Measurements from ENCODE around the gene KNCN. TPM values are rescaled to one million over a fixed set of nuclear protein-coding genes. Genes with fewer than 3 reads are reported as not detected.

KNCN gene
- total RNA-seq, 4 donors from 2014 or later: not detected

DNA sequence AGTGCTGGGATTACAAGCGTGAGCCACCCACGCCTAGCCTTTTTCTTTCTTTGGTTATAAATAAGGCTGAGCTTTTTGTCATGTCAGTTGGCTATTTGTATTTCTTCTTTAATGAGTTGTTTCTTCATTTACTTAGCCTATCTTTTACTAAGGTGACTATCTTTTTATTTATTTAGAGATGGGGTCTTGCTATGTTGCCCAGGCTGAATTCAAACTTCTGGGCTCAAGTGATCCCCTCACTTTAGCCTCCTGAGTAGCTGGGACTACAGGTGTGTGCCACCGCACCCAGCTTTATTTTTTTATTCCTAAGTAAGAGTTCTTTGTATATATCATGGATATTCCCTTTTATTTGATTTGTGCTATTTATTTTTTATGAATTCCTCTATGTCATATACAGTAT is 49.9 kb downstream of the KNCN start:
- DNase-seq: no peak
- Histone ChIP-seq H3K4me3 (no peak overlapping the region), H3K27me3 (no peaks in the 10 kb centered on the region), H3K9me3 (no peaks in the 10 kb centered on the region), H3K27ac (no peak overlapping the region), H3K36me3 (no peaks in the 10 kb centered on the region), H3K4me1 (no peaks in the 10 kb centered on the region)
- intact Hi-C loops (cut with DNase I; ENCODE audit: low total_unique reads): no loop called here
- no peak for TF ChIP-seq POLR2A (IDR thresholded peaks at IDR 0.05)
- TF ChIP-seq, protein P1, sequence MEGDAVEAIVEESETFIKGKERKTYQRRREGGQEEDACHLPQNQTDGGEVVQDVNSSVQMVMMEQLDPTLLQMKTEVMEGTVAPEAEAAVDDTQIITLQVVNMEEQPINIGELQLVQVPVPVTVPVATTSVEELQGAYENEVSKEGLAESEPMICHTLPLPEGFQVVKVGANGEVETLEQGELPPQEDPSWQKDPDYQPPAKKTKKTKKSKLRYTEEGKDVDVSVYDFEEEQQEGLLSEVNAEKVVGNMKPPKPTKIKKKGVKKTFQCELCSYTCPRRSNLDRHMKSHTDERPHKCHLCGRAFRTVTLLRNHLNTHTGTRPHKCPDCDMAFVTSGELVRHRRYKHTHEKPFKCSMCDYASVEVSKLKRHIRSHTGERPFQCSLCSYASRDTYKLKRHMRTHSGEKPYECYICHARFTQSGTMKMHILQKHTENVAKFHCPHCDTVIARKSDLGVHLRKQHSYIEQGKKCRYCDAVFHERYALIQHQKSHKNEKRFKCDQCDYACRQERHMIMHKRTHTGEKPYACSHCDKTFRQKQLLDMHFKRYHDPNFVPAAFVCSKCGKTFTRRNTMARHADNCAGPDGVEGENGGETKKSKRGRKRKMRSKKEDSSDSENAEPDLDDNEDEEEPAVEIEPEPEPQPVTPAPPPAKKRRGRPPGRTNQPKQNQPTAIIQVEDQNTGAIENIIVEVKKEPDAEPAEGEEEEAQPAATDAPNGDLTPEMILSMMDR (IDR thresholded peaks at IDR 0.05): no peak

DNA sequence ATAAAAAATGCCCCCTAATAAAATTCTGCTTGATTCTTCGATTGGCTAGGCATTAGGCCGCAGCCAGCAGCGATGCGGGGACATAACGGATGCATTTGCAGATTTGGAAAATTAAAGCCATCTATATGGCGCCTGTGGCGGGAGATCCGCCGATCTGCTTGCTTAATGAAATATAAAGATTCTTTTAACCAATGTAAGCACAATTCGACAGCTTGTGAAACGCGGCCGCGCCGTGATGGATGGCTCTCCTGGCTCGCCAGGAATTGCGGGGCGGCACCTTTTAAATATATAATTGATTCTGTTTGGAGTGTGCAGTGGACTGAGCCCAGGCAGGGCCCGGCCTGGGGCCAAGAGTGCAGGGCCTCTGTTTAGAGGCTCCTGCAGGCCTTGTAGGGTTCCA is 53.8 kb downstream of the KNCN start:
- no peak for DNase-seq
- peaks cover 0 to 15% of the 10 kb centered on the region in 2 donors for H3K27me3 ChIP-seq
- intact Hi-C loops (cut with DNase I; ENCODE audit: low total_unique reads): no loop called here

DNA sequence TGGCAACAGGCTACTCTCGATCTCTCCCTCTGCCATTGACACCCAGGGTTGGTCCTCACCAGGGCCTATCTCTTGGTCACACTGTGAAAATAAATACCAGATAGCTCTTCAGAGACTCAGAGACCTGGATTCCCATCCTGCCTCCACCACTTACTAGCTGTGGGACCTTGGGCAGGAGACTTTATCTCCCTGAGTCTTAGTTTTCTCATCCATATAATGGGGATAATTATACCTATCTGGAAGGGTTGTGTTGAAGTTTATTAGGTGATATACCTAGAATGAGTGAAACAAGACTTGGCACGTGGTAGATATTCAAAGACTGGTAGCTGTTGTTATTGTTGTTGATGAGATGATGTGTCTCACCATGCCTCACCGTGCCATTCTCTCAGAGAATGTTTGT is 54.4 kb downstream of the KNCN start:
- Histone ChIP-seq H3K36me3 (no peaks in the 10 kb centered on the region), H3K4me1 (no peaks in the 10 kb centered on the region), H3K4me3 (no peak overlapping the region), H3K27me3 (peaks cover 0 to 20% of the 10 kb centered on the region in 2 donors), H3K27ac (no peak overlapping the region), H3K9me3 (no peaks in the 10 kb centered on the region)
- no peak for TF ChIP-seq POLR2A (IDR thresholded peaks at IDR 0.05)
- TF ChIP-seq, protein P1 (IDR thresholded peaks at IDR 0.05): no peak
- intact Hi-C loops (cut with DNase I; ENCODE audit: low total_unique reads): no loop called here
- DNase-seq: no peak

More for the DNA sequence above, 53.8 kb downstream of the KNCN start:
- H3K4me1 ChIP-seq: no peaks in the 10 kb centered on the region
- no peak overlapping the region for H3K27ac ChIP-seq
- no peaks in the 10 kb centered on the region for H3K36me3 ChIP-seq
- TF ChIP-seq POLR2A (IDR thresholded peaks at IDR 0.05): no peak
- TF ChIP-seq, protein P1 (IDR thresholded peaks at IDR 0.05): no peak
- H3K9me3 ChIP-seq: no peaks in the 10 kb centered on the region
- H3K4me3 ChIP-seq: no peak overlapping the region

DNA sequence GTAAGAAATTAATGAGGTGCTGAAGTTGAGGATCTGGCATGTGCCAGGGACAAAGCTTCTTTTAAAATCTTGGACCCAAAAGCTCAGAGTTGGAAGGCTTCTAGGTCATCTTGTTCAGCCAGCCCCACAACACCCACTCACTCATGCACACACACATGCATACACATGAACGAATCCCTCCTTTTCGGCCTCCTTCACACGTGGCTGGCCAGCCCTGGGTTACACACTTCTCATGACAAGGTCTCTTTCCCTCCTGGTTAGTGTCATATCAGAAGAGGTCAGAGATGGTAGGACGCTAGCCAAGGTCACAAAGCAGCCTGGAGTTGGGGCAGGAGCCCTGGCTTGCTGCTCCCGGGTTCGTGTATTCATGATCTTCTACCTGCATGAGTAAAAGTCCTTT is 54.9 kb downstream of the KNCN start:
- intact Hi-C loops (cut with DNase I; ENCODE audit: low total_unique reads): no loop called here
- H3K27ac ChIP-seq: no peak overlapping the region
- TF ChIP-seq, protein P1 (IDR thresholded peaks at IDR 0.05): no peak
- no peak for TF ChIP-seq POLR2A (IDR thresholded peaks at IDR 0.05)
- no peaks in the 10 kb centered on the region for H3K9me3 ChIP-seq
- no peaks in the 10 kb centered on the region for H3K4me1 ChIP-seq
- DNase-seq: no peak
- H3K36me3 ChIP-seq: no peaks in the 10 kb centered on the region
- H3K27me3 ChIP-seq: peaks cover 5 to 25% of the 10 kb centered on the region in 2 donors
- H3K4me3 ChIP-seq: no peak overlapping the region

DNA sequence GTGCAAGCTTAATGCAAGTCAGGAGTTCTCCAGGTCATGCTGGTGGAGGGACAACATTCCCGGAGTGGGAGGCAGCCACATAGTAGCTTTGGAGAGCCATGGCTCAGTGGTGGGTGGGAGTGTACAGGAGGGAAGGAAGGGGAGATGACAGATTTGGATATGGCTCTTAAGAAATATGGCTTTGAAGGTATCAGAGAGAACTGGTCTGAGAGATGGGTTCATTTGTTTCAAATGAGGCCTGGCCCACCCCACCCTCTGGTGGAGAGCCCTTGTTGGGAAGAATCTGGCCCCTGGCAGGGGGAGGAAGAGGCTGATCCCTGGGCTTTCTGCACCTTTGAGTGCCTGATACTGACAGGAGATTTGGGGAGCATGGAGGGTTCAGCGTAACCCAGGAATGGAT is 55.7 kb downstream of the KNCN start:
- Histone ChIP-seq H3K36me3 (no peaks in the 10 kb centered on the region), H3K27ac (no peak overlapping the region), H3K27me3 (peaks cover 8 to 32% of the 10 kb centered on the region in 2 donors), H3K9me3 (no peaks in the 10 kb centered on the region), H3K4me3 (no peak overlapping the region), H3K4me1 (no peaks in the 10 kb centered on the region)
- intact Hi-C loops (cut with DNase I; ENCODE audit: low total_unique reads): no loop called here
- no peak for DNase-seq
- TF ChIP-seq, protein P1 (IDR thresholded peaks at IDR 0.05): no peak
- TF ChIP-seq POLR2A (IDR thresholded peaks at IDR 0.05): no peak

Other genes with a start within 250 kb of the KNCN start
- gene LRRC41, start 248.0 kb downstream of the KNCN start, total RNA-seq: 10 to 100 TPM; 26.8 to 87.2 (median 60.3) TPM
- gene UQCRH, start 247.9 kb downstream of the KNCN start, total RNA-seq: 100 to 1,000 TPM; 111 to 354 (median 296) TPM
- 10 to 100 TPM in 3 of 4 donors, 1 to 10 TPM in 1; 1.0 to 42.4 (median 23.2) TPM for gene NSUN4, start 210.8 kb downstream of the KNCN start, total RNA-seq
- gene FAAH, start 157.3 kb downstream of the KNCN start, total RNA-seq: 10 to 100 TPM; 10.6 to 40.2 (median 15.8) TPM
- gene DMBX1, start 61.8 kb downstream of the KNCN start, total RNA-seq: under 1 TPM in 1 of 4 donors, not detected in 3; 0.07 TPM
- 10 to 100 TPM in 3 of 4 donors, 1 to 10 TPM in 1; 4.9 to 53.0 (median 24.3) TPM for gene MKNK1, start 52.6 kb upstream of the KNCN start, total RNA-seq
- gene MOB3C, start 65.2 kb upstream of the KNCN start, total RNA-seq: 10 to 100 TPM in 3 of 4 donors, 1 to 10 TPM in 1; 6.9 to 22.5 (median 16.6) TPM
- 10 to 100 TPM in 3 of 4 donors, 1 to 10 TPM in 1; 8.2 to 59.7 (median 40.8) TPM for gene ATPAF1, start 116.7 kb upstream of the KNCN start, total RNA-seq
- not detected for gene TEX38, start 120.2 kb upstream of the KNCN start, total RNA-seq
- 100 to 1,000 TPM in 2 of 4 donors, 10 to 100 TPM in 2; 63.5 to 188 (median 96.0) TPM for gene EFCAB14, start 167.5 kb upstream of the KNCN start, total RNA-seq
- gene CYP4B1, start 247.4 kb upstream of the KNCN start, total RNA-seq: 10 to 100 TPM in 2 of 4 donors, 1 to 10 TPM in 2; 4.9 to 37.6 (median 10.1) TPM